ENCODE measurements around the gene EFR3B. TPM values are rescaled to one million over a fixed set of nuclear protein-coding genes. Genes with fewer than 3 reads are reported as not detected.

EFR3B gene
- total RNA-seq, 2 experiments from 2014 or later: 1.5 TPM

DNA sequence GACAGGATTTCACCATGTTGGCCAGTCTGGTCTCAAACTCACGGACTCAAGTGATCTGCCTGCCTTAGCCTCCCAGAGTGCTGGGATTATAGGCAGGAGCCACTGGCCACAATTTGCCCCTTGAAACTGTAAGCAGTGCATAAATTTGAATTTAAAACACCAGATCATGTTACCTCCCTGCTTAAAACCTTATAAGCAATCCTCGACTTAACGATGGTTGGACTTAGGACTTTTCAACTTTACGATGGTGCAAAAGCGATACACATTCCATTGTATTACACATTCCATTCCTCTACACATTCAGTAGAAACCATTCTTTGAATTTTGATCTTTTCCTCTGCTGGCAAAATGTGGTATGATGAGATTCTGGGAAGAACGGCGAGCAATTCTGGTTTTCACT is 23.2 kb upstream of the EFR3B start:
- no peaks in the 10 kb centered on the region for H3K4me1 Mint-ChIP-seq (ENCODE audit: low read depth)
- ChIA-PET CTCF (no interaction called here), POLR2A (no interaction called here)
- H3K4me3 Mint-ChIP-seq: no peak overlapping the region
- H3K27ac Mint-ChIP-seq: no peak overlapping the region
- no peaks in the 10 kb centered on the region for H3K36me3 Mint-ChIP-seq
- peaks cover 2% of the 10 kb centered on the region for H3K27me3 Mint-ChIP-seq
- H3K9me3 Mint-ChIP-seq: no peaks in the 10 kb centered on the region
- intact Hi-C loops (cut with micrococcal nuclease): no loop called here
- DNase-seq: no peak

DNA sequence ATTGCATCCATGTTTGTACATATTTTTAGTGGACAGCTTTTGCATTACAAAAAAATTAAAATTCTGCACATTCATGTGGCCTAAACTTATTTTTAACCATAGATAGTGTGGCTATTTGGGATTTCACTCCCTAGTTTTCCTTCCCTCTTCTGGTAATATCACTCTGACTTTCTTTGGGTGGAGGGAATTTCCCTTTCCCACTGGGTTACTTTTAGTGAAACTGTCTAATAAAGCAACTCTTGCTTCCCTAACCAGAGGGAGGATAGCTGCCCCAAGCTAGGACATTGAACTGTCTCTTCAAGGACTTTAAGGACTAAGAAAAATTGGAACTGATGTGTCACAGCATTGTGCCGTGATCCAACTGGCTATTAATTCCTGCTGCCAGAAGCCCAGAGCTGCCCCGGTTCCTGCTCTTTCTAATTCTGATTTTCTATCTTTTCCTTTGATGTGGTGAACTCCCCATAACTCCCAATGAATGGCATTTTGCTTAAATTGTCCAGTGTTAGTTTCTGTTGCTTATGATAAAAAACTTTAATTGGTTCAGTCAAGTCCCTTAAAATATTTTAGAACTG is 20.0 kb upstream of the EFR3B start:
- intact Hi-C loops (cut with micrococcal nuclease): no loop called here
- ChIA-PET CTCF (no interaction called here), POLR2A (no interaction called here)
- H3K27me3 Mint-ChIP-seq: peaks cover 2% of the 10 kb centered on the region
- DNase-seq: no peak
- H3K27ac Mint-ChIP-seq: no peak overlapping the region
- H3K4me3 Mint-ChIP-seq: no peak overlapping the region
- H3K9me3 Mint-ChIP-seq: no peaks in the 10 kb centered on the region
- no peaks in the 10 kb centered on the region for H3K4me1 Mint-ChIP-seq (ENCODE audit: low read depth)
- H3K36me3 Mint-ChIP-seq: no peaks in the 10 kb centered on the region

DNA sequence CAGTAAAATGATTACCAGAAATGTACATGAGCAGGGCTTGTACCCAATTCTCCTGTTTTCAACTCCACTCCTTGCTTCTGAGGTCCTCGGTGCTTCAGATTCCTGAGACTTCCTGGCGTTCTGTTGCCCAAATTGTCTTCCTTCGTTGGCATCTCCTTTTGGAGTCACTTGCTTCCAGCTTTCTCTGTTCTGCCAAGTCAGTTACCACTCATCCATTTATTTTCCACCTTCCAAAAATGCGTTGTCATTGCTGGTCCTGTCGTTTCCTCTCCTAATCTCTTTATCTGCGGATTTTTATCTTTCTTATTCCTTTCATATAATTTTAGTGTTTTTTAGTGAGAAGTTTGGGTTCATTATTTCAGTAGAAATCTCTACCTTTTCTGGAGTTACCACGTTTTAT is 18.5 kb upstream of the EFR3B start:
- Mint-ChIP-seq H3K4me1 (ENCODE audit: low read depth) (no peaks in the 10 kb centered on the region), H3K4me3 (no peak overlapping the region), H3K36me3 (no peaks in the 10 kb centered on the region), H3K27me3 (peaks cover 2% of the 10 kb centered on the region), H3K27ac (no peak overlapping the region), H3K9me3 (no peaks in the 10 kb centered on the region)
- CTCF ChIA-PET: no interaction called here
- intact Hi-C loops (cut with micrococcal nuclease): no loop called here
- POLR2A ChIA-PET: interaction anchor here (0.6 kb wide), 1 partner anchor 145 kb away, joined by 3 read pairs; the partner anchor contains the start of gene POMC
- no peak for DNase-seq

DNA sequence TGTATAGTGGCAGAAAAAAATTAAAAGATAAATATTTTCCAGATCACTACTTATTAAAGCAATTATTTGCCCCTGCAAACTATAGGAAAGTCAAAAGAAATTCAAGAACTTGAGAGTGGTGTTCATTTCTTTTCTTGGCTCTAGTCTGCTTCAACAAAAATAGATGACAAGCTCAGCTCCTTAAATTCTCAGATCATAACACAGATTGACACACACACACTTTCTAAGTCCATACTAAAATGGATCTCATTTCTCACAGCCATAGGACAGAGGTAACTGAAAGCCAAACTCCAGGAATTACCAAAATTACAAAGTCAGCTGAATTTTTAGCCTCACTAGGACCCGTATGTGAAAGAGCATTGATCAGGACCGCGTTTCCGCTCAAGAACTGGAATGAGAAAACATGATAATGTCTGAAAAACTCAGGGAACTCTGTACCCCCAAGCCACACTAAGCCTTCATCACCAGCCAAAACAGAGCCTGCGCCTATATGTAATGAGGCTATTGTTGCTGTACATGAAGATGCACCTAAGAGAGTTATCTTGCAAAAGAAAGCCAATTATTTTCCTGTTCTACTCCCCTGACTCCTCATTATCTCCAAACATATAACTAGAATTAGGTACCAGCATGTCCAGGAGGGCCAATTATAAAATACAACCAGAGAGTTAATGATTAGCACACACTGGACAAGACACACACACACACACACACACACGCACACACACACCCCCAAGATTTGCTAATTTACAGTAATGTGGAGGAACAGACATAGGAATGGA is 16.5 kb upstream of the EFR3B start:
- CTCF ChIA-PET: no interaction called here
- H3K4me1 Mint-ChIP-seq (ENCODE audit: low read depth): no peaks in the 10 kb centered on the region

DNA sequence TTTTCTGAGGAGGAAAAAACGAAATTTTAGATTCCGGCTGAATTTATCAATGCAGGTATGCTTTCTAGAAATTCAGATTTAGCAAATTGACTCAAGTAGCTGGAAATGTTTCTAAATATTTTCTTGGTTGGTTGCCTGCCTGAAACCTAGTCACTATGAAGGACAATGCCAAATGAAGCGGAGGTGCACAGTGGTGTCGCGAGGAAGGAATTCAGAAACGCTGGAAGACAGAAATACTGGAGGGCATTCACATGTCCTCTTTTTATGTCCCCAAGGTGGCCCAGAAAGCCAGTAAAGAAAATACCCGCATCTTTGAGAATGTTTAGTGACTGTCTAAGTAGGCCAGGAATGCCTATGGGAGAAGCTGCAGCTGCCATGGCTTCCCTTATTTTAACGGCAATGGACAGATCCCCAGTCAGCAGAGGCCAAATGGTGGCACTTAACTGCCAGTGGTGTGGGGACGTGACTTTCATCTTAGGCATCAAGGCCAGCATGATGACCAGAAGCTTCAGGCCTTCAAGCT is 15.8 kb upstream of the EFR3B start:
- intact Hi-C loops (cut with micrococcal nuclease): no loop called here
- H3K27ac Mint-ChIP-seq: no peak overlapping the region

More for the DNA sequence above, 16.5 kb upstream of the EFR3B start:
- no peak for DNase-seq
- intact Hi-C loops (cut with micrococcal nuclease): no loop called here
- POLR2A ChIA-PET: no interaction called here
- Mint-ChIP-seq H3K27ac (no peak overlapping the region), H3K36me3 (no peaks in the 10 kb centered on the region), H3K4me3 (no peak overlapping the region), H3K9me3 (no peaks in the 10 kb centered on the region), H3K27me3 (peaks cover 2% of the 10 kb centered on the region)

DNA sequence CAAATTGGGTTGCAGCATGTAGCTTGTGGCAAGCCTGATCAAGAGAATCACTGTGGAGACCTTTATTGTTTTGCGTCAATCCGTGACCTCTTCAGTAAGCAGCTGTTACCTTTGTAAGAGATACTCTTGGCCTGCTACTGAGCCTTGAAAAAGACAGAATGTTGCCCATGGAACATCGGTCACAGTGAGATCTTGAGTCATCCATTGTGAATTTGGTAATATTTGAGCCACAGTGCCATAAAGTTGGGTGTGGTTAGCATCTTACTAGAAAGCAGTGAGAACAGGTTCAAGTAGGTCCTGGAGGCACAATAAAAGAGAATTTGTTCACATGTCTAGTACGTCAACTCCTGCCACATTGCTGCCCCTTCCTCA is 12.7 kb upstream of the EFR3B start:
- POLR2A ChIA-PET: no interaction called here
- Mint-ChIP-seq H3K4me1 (ENCODE audit: low read depth) (no peaks in the 10 kb centered on the region), H3K4me3 (no peak overlapping the region), H3K27ac (no peak overlapping the region), H3K9me3 (no peaks in the 10 kb centered on the region), H3K27me3 (no peaks in the 10 kb centered on the region), H3K36me3 (no peaks in the 10 kb centered on the region)
- intact Hi-C loops (cut with micrococcal nuclease): no loop called here
- DNase-seq: no peak
- CTCF ChIA-PET: interaction anchor here (0.6 kb wide), 1 partner anchor 52 kb away, joined by 3 read pairs; no protein-coding TSS in a partner anchor

More for the DNA sequence above, 15.8 kb upstream of the EFR3B start:
- Mint-ChIP-seq H3K9me3 (no peaks in the 10 kb centered on the region), H3K27me3 (peaks cover 2% of the 10 kb centered on the region), H3K4me1 (ENCODE audit: low read depth) (no peaks in the 10 kb centered on the region), H3K4me3 (no peak overlapping the region), H3K36me3 (no peaks in the 10 kb centered on the region)
- CTCF ChIA-PET: no interaction called here
- DNase-seq: no peak
- POLR2A ChIA-PET: no interaction called here

DNA sequence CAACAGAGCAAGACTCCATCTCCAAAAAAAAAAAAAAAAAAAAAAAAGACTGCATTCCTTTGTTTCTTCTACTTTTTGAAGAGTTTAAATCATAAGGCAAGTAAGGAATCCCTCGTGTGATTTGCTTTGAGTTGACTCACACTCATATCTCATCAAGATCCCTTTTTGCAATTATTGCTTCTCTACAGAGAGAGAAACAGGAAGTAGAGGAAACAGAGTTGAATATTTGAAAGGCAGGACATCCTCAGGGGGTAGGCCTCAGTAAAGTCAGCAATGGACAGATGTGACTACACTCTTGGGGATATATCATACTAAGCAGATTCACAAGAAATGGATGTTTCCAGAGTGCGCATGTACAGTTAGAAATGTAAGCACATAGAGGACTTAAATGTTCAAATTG is 11.2 kb upstream of the EFR3B start:
- Mint-ChIP-seq H3K27me3 (no peaks in the 10 kb centered on the region), H3K36me3 (no peaks in the 10 kb centered on the region), H3K4me1 (ENCODE audit: low read depth) (no peaks in the 10 kb centered on the region), H3K27ac (no peak overlapping the region), H3K4me3 (no peak overlapping the region), H3K9me3 (no peaks in the 10 kb centered on the region)
- ChIA-PET CTCF (no interaction called here), POLR2A (no interaction called here)
- DNase-seq: no peak
- intact Hi-C loops (cut with micrococcal nuclease): no loop called here

DNA sequence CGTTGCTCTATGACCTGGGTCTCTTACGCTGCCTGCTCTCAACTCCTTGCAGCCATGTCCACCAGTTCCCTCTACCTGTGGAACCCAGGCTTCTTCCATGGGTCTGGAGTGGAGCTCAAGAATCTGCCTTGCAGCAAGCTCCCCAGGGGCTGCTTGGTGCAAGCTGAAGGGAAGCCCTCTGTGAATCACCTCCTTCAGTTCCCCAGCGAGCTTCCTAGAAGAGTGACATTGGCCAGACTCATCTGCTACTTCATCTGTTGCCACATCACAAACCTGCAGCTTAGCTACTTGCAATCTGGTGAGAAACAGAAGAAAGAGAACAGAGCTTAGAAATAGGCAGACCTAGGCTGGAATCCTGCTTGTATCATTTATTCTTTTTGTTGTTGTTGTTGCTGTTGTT is 9.8 kb upstream of the EFR3B start:
- Mint-ChIP-seq H3K9me3 (no peaks in the 10 kb centered on the region), H3K36me3 (no peaks in the 10 kb centered on the region), H3K4me1 (ENCODE audit: low read depth) (no peaks in the 10 kb centered on the region), H3K27ac (no peak overlapping the region), H3K27me3 (no peaks in the 10 kb centered on the region), H3K4me3 (no peak overlapping the region)
- intact Hi-C loops (cut with micrococcal nuclease): no loop called here
- ChIA-PET CTCF (no interaction called here), POLR2A (no interaction called here)
- DNase-seq: no peak

DNA sequence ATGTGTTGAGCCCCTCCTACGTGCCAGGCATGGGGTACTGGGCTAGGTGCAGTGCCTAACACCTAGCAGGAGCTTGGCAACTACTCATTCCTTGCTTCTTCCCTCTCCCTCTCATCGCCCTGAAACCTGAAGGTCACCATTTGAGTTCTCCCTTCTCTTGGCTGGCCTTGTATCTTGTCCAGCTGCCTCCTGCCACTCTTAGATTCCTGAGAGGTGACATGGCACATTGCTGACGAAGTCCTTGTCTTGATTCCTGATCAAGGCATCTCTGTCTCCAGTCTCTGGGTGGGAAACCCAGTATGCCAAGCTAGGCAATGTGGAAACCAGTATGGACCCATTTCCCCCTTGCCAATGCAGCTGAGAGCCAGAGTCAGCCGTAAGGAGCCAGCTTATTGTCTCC is 9.0 kb upstream of the EFR3B start:
- Mint-ChIP-seq H3K4me3 (no peak overlapping the region), H3K27ac (no peak overlapping the region), H3K27me3 (no peaks in the 10 kb centered on the region), H3K36me3 (no peaks in the 10 kb centered on the region), H3K4me1 (ENCODE audit: low read depth) (no peaks in the 10 kb centered on the region), H3K9me3 (no peaks in the 10 kb centered on the region)
- intact Hi-C loops (cut with micrococcal nuclease): no loop called here
- CTCF ChIA-PET: interaction anchor here (0.7 kb wide), 1 partner anchor 58 kb away, joined by 3 read pairs; no protein-coding TSS in a partner anchor
- POLR2A ChIA-PET: no interaction called here
- no peak for DNase-seq

DNA sequence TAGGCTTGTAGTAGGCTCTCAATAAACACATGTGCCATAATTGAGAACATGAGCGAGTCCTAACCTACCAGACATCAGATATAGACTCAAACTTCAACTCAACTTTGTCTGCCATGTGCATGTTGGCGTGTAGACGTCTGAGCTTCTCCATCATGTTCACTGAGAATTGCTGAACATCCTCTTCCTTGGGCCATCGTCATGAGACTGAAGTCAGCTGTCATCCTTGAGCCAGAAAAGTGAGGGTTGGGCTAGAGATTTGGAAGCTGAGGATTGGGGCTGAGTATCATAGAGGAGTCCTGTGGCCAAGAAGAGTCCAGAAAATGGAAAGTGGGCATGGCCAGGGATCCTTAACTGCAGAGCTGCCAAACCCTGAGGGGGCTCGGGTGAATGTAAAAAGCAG is 7.8 kb upstream of the EFR3B start:
- POLR2A ChIA-PET: no interaction called here
- no peaks in the 10 kb centered on the region for H3K36me3 Mint-ChIP-seq
- intact Hi-C loops (cut with micrococcal nuclease): no loop called here
- DNase-seq: no peak
- no peak overlapping the region for H3K4me3 Mint-ChIP-seq
- CTCF ChIA-PET: no interaction called here
- H3K27me3 Mint-ChIP-seq: no peaks in the 10 kb centered on the region
- no peaks in the 10 kb centered on the region for H3K9me3 Mint-ChIP-seq
- H3K27ac Mint-ChIP-seq: no peak overlapping the region
- no peaks in the 10 kb centered on the region for H3K4me1 Mint-ChIP-seq (ENCODE audit: low read depth)

DNA sequence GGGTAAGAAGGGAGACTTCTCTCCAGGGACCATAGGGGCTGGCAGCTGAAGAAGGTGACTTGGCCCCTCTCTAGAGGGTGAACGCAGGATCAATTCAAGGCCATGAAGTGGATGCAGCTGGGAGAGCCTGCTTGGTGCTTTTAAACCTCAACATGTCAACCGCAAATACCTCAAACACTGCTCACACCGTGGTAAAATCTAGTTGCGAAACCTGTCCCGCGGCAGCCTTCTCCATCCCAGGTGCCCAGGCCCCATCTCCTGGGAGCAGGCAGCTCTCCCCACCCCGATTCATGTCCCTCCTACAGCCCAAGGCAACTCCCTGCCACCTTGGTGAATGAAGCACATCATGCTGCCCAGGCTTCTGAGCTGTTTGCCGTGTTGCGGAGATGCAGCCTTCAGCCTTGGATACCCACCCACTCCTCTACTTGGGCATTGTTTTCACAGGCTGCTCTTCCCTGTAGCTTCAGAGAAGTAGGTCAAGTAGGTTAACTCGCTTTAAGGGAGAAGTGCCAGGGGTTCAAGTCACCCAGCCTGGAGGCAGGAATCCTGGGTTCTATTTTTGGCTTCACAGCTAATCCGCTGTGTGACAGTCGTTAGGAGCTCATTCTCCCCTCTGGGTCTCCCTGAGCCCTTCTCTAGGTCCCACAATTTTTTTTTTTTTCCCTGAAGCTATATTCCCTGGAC is 6.2 kb upstream of the EFR3B start:
- ChIA-PET CTCF (interaction anchor here (0.6 to 1.2 kb wide), 3 partner anchors 59 to 625 kb away, joined by 3 read pairs; no protein-coding TSS in a partner anchor), POLR2A (no interaction called here)
- Mint-ChIP-seq H3K9me3 (no peaks in the 10 kb centered on the region), H3K27me3 (peaks cover 2% of the 10 kb centered on the region), H3K4me3 (no peak overlapping the region), H3K4me1 (ENCODE audit: low read depth) (no peaks in the 10 kb centered on the region), H3K36me3 (no peaks in the 10 kb centered on the region), H3K27ac (no peak overlapping the region)
- DNase-seq: no peak
- intact Hi-C loops (cut with micrococcal nuclease): no loop called here

DNA sequence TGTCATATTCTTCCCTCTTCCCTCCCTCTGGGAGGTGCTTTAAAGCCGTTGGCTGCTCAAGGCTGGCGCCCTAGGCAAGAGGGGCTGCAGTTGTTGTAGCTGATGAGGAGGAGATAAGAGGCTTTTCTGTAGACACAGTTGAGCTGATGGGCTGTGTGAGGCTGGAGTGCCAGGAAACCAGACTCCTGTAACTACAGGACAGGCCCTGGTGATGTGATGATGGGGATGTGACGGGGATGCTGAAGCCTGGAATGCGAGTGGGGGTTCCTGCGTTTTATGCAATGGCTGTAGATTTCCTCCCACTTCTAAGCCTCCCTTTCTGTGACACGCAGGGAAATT is 5.7 kb upstream of the EFR3B start:
- intact Hi-C loops (cut with micrococcal nuclease): no loop called here
- H3K27me3 Mint-ChIP-seq: peaks cover 4% of the 10 kb centered on the region
- no peaks in the 10 kb centered on the region for H3K9me3 Mint-ChIP-seq
- ChIA-PET POLR2A (no interaction called here), CTCF (interaction anchor here (0.8 to 1.2 kb wide), 2 partner anchors 59 to 93 kb away, joined by 3 read pairs; no protein-coding TSS in a partner anchor)
- no peak overlapping the region for H3K4me3 Mint-ChIP-seq
- DNase-seq: no peak
- H3K27ac Mint-ChIP-seq: no peak overlapping the region
- H3K4me1 Mint-ChIP-seq (ENCODE audit: low read depth): peaks cover under 1% of the 10 kb centered on the region
- no peaks in the 10 kb centered on the region for H3K36me3 Mint-ChIP-seq

All from activated CD4-positive, alpha-beta memory T cell treated with anti-CD3 and anti-CD28 coated beads for 36 hours (primary cell).